ENCODE results near the gene ZNF541. TPM values are rescaled to one million over a fixed set of nuclear protein-coding genes. Genes with fewer than 3 reads are reported as not detected.

ZNF541 gene, protein sequence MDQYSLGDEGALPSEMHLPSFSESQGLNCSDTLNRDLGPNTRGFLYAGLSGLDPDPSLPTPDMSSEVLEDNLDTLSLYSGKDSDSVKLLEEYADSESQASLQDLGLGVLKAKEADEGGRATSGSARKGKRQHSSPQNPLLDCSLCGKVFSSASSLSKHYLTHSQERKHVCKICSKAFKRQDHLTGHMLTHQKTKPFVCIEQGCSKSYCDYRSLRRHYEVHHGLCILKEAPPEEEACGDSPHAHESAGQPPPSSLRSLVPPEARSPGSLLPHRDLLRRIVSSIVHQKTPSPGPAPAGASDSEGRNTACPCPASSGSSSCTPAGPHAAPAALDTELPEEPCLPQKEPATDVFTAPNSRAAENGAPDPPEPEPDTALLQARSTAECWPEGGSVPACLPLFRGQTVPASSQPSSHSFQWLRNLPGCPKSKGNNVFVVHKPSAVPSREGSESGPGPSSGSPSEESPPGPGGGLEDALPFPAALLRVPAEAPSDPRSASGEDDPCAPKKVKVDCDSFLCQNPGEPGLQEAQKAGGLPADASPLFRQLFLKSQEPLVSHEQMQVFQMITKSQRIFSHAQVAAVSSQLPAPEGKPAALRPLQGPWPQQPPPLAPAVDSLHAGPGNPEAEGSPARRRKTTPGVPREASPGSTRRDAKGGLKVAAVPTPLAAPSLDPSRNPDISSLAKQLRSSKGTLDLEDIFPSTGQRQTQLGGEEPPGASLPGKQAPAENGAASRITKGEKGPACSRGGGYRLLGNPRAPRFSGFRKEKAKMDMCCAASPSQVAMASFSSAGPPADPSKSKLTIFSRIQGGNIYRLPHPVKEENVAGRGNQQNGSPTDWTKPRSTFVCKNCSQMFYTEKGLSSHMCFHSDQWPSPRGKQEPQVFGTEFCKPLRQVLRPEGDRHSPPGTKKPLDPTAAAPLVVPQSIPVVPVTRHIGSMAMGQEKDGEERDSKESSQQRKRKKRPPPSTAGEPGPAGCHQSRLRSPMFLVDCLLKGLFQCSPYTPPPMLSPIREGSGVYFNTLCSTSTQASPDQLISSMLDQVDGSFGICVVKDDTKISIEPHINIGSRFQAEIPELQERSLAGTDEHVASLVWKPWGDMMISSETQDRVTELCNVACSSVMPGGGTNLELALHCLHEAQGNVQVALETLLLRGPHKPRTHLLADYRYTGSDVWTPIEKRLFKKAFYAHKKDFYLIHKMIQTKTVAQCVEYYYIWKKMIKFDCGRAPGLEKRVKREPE (N-terminal part only)
- total RNA-seq (2021), result not detected in 2 replicates
- Bru-seq, nascent RNA, result percentile 3 among the genes with signal in this experiment
- percentile 4 among the genes with signal in this experiment for BruChase-seq, experiment 1, labeled RNA remaining after a 2-hour chase
- BruChase-seq, experiment 2, labeled RNA remaining after a 6-hour chase, result percentile 3 among the genes with signal in this experiment
- long read RNA-seq, result 0 reads

- ChIA-PET POLR2A (ENCODE audit: unreplicated experiment) (no interaction called here), CTCF (no interaction called here)
- H2AFZ ChIP-seq, result no peak within 1 kb of the TSS
- no peaks in the 10 kb centered on the region for H4K20me1 ChIP-seq (ENCODE audit: insufficient read depth)
- intact Hi-C loops (cut with micrococcal nuclease; ENCODE audit: unreplicated experiment), result no loop called here
- H3K79me2 ChIP-seq (ENCODE audit: low read depth), result no peaks in the 10 kb centered on the region
- H3K36me3 ChIP-seq (ENCODE audit: low read depth), result no peaks in the 10 kb centered on the region
- no peak within 1 kb of the TSS for H3K27ac ChIP-seq
- no peaks in the 10 kb centered on the region for H3K9me2 ChIP-seq (ENCODE audit: insufficient read depth)
- no peak for DNase-seq
- no peaks in the 10 kb centered on the region for H3K9me3 ChIP-seq (ENCODE audit: insufficient read depth, low read depth)
- peaks cover 10% of the 10 kb centered on the region for H3K4me1 ChIP-seq (replicated peaks; ENCODE audit: insufficient read depth)
- peaks cover 10% of the 10 kb centered on the region; the same call in 1 of the 2 replicates for H3F3A ChIP-seq (ENCODE audit: insufficient read depth, low read depth)
- BruUV-seq (replicated peaks), result no TSS peak
- TF ChIP-seq EZH2 (IDR thresholded peaks at IDR 0.05; ENCODE audit: low read depth), result no peak
- TF ChIP-seq, protein P1, sequence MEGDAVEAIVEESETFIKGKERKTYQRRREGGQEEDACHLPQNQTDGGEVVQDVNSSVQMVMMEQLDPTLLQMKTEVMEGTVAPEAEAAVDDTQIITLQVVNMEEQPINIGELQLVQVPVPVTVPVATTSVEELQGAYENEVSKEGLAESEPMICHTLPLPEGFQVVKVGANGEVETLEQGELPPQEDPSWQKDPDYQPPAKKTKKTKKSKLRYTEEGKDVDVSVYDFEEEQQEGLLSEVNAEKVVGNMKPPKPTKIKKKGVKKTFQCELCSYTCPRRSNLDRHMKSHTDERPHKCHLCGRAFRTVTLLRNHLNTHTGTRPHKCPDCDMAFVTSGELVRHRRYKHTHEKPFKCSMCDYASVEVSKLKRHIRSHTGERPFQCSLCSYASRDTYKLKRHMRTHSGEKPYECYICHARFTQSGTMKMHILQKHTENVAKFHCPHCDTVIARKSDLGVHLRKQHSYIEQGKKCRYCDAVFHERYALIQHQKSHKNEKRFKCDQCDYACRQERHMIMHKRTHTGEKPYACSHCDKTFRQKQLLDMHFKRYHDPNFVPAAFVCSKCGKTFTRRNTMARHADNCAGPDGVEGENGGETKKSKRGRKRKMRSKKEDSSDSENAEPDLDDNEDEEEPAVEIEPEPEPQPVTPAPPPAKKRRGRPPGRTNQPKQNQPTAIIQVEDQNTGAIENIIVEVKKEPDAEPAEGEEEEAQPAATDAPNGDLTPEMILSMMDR (conservative IDR thresholded peaks at IDR 0.05), result no peak
- no peaks in the 10 kb centered on the region for H3K27me3 ChIP-seq (ENCODE audit: insufficient read depth, low read depth)
- no peak within 1 kb of the TSS for H3K4me3 ChIP-seq
- H3K4me2 ChIP-seq, result no peak within 1 kb of the TSS
Measured at GRCh38 chr19:47573071-47574026, at the start of gene ZNF541. Gene ZNF541, minus strand, starts transcription at chr19:47573148. Its CDS starts 17,292 bp downstream, at chr19:47555856.

GRCh38 chr19:47619763-47620162 is 46.8 kb upstream of the ZNF541 start:
- CTCF ChIA-PET, result no interaction called here
- Histone ChIP-seq H2AFZ (no peak overlapping the region), H3K4me1 (replicated peaks; ENCODE audit: insufficient read depth) (no peaks in the 10 kb centered on the region), H3K79me2 (ENCODE audit: low read depth) (peaks cover 69% of the 10 kb centered on the region), H3K4me2 (no peak overlapping the region), H3K36me3 (ENCODE audit: low read depth) (no peaks in the 10 kb centered on the region), H3K4me3 (no peak overlapping the region), H4K20me1 (ENCODE audit: insufficient read depth) (peaks cover 68% of the 10 kb centered on the region), H3K9me3 (ENCODE audit: insufficient read depth, low read depth) (no peaks in the 10 kb centered on the region), H3K27me3 (ENCODE audit: insufficient read depth, low read depth) (no peaks in the 10 kb centered on the region), H3F3A (ENCODE audit: insufficient read depth, low read depth) (no peaks in the 10 kb centered on the region), H3K9me2 (ENCODE audit: insufficient read depth) (no peaks in the 10 kb centered on the region), H3K27ac (no peak overlapping the region)
- DNase-seq, result no peak
- no peak for TF ChIP-seq EZH2 (IDR thresholded peaks at IDR 0.05; ENCODE audit: low read depth)
- TF ChIP-seq, protein P1 (conservative IDR thresholded peaks at IDR 0.05), result no peak
- intact Hi-C loops (cut with micrococcal nuclease; ENCODE audit: unreplicated experiment), result no loop called here
- no TSS peak for BruUV-seq (replicated peaks)
- POLR2A ChIA-PET (ENCODE audit: unreplicated experiment), result interaction anchor here (0.6 kb wide), 1 partner anchor 16 kb away, joined by 23 read pairs; no protein-coding TSS in a partner anchor
